ENCODE measurements around the gene ERICH6B. TPM values are rescaled to one million over a fixed set of nuclear protein-coding genes. Genes with fewer than 3 reads are reported as not detected.

Gene ERICH6B
- total RNA-seq, 1 experiment from 2014 or later = not detected

DNA sequence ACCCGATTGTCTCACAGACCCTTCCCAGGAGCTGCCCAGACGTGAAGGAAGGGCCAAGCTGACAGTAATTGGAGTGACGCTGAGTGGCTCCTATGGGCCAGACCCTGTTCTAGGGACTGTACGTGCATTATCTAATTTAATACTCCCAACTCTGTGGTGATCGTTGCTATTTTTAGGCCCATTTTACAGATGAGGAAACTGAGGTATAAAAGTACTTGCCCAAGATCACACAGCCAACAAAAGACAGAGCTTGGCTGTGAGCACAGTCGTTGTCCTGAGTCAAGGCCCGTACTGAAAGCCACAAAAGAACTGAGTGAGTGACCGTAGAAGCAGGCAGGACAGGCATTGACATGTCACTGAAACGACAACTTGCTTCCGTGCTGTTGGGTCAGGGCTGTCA is 74.7 kb downstream of the ERICH6B start:
- Histone ChIP-seq H3K27ac (no peak overlapping the region), H3K9me3 (replicated peaks) (no peaks in the 10 kb centered on the region), H3K4me3 (no peak overlapping the region), H3K4me1 (peaks cover 2% of the 10 kb centered on the region; the same call in 1 of the 2 replicates), H3K36me3 (no peaks in the 10 kb centered on the region), H3K27me3 (no peaks in the 10 kb centered on the region)
- DNase-seq = no peak

DNA sequence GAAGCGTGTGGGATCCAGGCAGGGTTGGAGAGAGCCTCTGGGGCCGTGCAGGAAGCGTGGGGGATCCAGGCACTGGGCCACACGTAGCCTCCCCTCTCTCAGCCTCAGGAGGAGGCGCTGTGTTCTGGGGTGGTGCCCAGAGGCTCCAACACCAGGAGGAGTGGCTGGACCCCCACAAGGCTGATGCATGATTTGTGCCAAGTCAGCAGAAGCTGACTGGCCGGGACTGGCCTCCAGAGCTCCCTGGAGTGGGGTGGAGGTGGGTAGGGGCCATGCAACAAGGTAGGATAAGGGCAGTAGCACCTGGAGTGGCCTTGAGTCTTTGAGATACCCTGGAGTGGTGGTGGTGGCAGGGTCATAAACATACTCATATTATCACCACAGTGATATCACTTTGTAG is 75.3 kb downstream of the ERICH6B start:
- no peaks in the 10 kb centered on the region for H3K9me3 ChIP-seq (replicated peaks)
- no peaks in the 10 kb centered on the region for H3K27me3 ChIP-seq
- H3K27ac ChIP-seq = no peak overlapping the region
- no peaks in the 10 kb centered on the region; the same call in 1 of the 2 replicates for H3K36me3 ChIP-seq
- no peak overlapping the region for H3K4me3 ChIP-seq
- DNase-seq = no peak
- peaks cover 2% of the 10 kb centered on the region; the same call in 1 of the 2 replicates for H3K4me1 ChIP-seq

DNA sequence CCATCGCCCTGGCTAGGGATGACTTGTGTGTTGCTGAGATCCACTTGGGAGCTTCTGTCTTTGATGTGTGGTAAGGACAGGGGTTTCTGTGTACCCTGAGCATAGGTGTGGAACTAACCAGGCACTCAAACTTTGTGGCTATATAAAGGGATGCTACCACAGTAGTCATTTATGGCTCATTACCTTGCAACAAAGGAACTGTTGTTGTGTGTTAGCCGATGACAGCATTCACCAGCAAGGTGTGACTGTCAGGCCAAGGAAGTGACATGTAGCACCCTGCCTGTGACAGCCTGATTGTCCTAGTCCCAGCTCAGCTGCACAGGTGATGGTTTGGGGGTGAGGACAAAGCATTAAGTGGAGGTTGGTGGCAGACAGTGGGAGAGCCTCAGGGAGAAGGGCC is 77.2 kb downstream of the ERICH6B start:
- no peaks in the 10 kb centered on the region; the same call in none of the 2 replicates for H3K36me3 ChIP-seq
- no peak overlapping the region for H3K27ac ChIP-seq
- no peaks in the 10 kb centered on the region for H3K9me3 ChIP-seq (replicated peaks)
- peaks cover 2% of the 10 kb centered on the region; the same call in 1 of the 2 replicates for H3K4me1 ChIP-seq
- H3K4me3 ChIP-seq = no peak overlapping the region
- no peak for DNase-seq
- H3K27me3 ChIP-seq = no peaks in the 10 kb centered on the region

DNA sequence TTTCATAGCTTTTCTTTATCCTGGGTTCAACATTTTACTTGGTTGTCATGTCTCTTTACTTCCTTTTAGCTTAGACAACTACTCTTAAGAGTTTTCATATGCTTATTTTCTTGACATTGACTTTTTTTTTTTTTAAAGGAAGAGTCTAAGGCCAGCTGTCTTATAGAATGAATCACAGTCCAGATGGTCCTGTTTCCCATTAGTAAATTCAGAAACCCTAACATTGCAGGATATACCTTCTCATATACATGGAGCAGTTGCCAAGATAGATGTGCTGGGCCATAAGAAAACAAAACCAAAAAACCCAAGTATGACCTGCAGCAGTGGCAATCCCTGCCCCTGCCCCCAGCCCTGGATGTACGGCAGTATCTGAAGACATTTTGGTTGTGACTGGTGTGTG is 78.0 kb downstream of the ERICH6B start:
- H3K9me3 ChIP-seq (replicated peaks) = no peaks in the 10 kb centered on the region
- no peaks in the 10 kb centered on the region; the same call in none of the 2 replicates for H3K36me3 ChIP-seq
- no peak for DNase-seq
- H3K4me3 ChIP-seq = no peak overlapping the region
- H3K4me1 ChIP-seq = peaks cover 2% of the 10 kb centered on the region; the same call in 1 of the 2 replicates
- no peak overlapping the region for H3K27ac ChIP-seq
- no peaks in the 10 kb centered on the region for H3K27me3 ChIP-seq

DNA sequence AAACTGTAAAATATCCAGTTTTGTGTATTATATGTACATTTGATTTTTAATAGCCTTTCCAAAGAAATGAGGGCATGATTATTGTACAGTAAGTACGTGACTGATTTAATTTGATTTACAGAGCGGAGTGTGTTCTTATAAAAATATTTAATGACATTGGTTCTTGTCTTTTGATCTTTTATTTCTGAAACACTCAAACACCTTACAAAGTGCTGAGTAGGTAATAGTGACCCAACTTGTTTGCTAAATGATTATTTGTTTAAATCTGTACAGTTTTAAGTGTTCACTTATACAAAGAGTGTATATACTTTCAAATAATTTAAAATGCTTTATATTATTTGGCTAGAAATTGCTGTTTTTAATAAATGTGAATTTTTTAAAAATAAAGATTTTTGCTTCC is 79.3 kb downstream of the ERICH6B start:
- no peak for DNase-seq
- Histone ChIP-seq H3K9me3 (replicated peaks) (no peaks in the 10 kb centered on the region), H3K4me1 (no peaks in the 10 kb centered on the region), H3K27ac (no peak overlapping the region), H3K4me3 (no peak overlapping the region), H3K27me3 (no peaks in the 10 kb centered on the region), H3K36me3 (no peaks in the 10 kb centered on the region; the same call in none of the 2 replicates)

DNA sequence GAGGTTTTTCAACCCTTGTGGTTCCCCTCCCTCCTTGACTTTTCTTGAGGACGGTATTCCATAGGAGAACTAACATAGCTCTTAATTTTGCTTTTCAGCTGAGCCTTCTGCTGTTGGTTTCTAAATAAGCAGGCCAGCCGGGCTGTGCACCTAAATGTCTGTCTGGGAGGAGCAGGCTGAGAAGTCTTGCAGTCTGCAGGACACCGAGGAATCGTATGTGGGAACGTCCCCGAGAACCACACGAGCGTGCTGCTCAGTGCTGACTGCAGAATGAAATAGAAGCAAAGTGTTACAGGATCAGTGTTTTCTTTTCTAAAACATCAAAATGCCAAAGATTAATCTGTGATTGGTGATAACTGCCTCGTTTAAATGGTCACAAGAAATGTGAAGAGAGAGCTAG is 80.9 kb downstream of the ERICH6B start:
- no peak for DNase-seq
- Histone ChIP-seq H3K27me3 (no peaks in the 10 kb centered on the region), H3K9me3 (replicated peaks) (no peaks in the 10 kb centered on the region), H3K36me3 (peaks cover 14% of the 10 kb centered on the region), H3K27ac (no peak overlapping the region), H3K4me3 (no peak overlapping the region), H3K4me1 (no peaks in the 10 kb centered on the region)

DNA sequence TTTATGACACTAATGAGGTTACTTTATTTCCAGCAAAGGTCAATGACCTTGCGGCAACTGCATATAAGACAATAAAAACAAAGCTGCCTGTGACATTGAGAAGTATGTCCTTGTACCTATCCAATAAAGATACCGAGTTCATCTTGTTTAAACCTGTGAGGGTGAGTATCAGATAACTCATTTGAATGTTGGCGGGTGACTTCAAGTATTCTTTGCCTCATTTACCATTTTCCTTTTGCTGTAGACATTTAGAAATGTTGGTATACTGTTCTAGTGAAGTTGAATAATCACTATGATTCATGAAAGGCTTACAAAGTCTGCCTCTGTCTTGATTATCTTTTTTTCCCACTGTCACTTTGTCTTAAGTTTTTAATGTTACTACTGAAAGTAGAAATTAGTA is 85.8 kb downstream of the ERICH6B start:
- no peaks in the 10 kb centered on the region for H3K9me3 ChIP-seq (replicated peaks)
- DNase-seq = no peak
- peaks cover 31% of the 10 kb centered on the region for H3K36me3 ChIP-seq
- no peak overlapping the region for H3K27ac ChIP-seq
- H3K4me1 ChIP-seq = no peaks in the 10 kb centered on the region
- H3K4me3 ChIP-seq = no peak overlapping the region
- H3K27me3 ChIP-seq = no peaks in the 10 kb centered on the region

DNA sequence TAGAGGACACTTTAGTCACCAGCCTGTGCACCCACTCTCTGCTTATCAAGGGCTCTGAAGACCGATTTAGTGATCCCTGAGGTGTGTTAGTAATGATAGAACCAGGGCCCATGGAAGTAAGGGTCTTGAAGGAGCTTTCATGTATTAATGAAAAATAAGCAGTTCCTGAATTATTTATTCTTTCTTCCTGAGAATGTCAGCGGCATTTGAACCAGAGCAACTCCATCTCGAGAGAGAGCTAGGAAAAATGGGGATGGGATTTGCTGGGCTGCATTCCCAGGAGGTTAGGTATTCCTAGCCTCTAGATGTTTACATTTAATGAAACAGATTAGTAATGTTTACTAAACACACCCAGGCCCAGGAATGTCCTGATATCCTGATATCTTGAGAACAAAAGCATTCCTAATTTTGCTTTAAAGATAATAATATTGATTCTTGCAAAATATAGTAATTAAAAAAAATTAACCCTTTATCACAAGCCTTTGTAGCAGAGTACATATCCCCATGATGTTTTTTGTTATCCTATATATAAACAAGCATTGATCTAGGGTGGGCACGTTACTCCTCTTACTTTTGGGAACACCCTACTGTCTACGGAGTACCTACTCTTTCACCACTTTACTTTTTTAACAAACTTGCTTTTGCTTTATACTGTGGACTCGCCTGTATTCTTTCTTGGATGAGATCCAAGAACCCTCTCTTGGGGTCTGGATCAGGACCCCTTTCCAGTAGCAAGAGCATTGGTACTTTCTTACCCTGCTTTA is 87.7 kb downstream of the ERICH6B start:
- Histone ChIP-seq H3K36me3 (peaks cover 31% of the 10 kb centered on the region), H3K27me3 (no peaks in the 10 kb centered on the region), H3K4me3 (no peak overlapping the region), H3K4me1 (no peaks in the 10 kb centered on the region), H3K9me3 (replicated peaks) (no peaks in the 10 kb centered on the region), H3K27ac (no peak overlapping the region)
- no peak for DNase-seq

DNA sequence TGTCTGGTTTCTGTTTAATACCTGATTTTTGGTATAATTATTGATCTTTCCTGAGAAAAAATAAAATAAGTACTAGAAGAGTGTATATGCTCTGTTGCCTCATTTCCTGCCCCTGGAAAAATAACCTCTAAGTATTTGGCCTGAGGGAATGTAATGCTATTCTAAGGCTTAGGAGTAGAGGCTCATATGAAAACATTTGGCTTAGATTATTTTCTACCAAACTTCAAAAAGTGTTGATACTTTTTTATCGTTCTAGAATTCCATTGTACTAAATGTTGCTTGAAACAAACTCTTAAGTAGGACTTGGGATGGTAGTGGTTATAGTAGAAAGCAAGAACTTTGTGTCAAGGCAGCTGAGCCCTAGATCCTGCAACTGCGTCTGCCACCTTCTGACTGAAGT is 93.0 kb downstream of the ERICH6B start:
- Histone ChIP-seq H3K27ac (no peak overlapping the region), H3K4me1 (no peaks in the 10 kb centered on the region), H3K4me3 (no peak overlapping the region), H3K9me3 (replicated peaks) (no peaks in the 10 kb centered on the region), H3K27me3 (no peaks in the 10 kb centered on the region), H3K36me3 (peaks cover 36% of the 10 kb centered on the region)
- no peak for DNase-seq

DNA sequence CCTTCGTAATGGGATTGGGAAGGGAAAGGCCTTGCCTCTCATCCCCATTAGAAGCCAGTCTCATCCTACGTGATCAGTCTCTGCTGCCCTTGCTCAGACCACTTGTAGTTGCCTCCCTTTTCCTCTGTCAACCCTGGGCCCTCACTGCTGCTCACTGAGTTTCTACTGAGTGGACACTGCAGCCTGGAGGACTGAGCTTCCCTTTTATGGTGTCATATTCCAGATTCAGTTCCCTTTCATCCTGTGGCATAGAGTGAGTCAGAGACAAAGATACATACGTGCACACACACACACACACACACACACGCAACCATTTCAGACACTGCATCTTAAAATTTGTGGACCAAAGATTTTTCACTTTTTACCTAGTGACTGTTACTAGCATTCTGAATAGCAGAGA is 94.2 kb downstream of the ERICH6B start:
- no peak for DNase-seq
- no peaks in the 10 kb centered on the region for H3K4me1 ChIP-seq
- H3K4me3 ChIP-seq = no peak overlapping the region
- H3K36me3 ChIP-seq = peaks cover 42% of the 10 kb centered on the region
- H3K27ac ChIP-seq = no peak overlapping the region
- no peaks in the 10 kb centered on the region for H3K27me3 ChIP-seq
- no peaks in the 10 kb centered on the region for H3K9me3 ChIP-seq (replicated peaks)

DNA sequence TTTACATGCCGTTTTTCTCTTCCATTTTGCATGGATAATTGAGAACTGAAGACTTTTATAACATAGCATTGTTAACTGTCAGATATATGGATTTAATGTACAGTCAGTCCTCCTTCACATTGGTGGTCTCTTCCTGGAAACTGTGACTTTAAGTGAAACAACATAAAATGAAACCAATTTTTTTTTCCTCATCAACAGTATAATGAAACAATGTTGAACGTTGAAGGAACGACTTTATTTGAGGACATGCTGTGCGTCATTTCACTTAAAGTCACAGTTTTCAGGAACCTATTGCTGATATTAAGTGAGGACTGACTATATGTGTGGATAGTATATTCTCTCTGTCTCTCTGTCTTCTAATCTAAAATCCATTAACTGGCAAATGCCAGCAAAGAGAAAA is 96.0 kb downstream of the ERICH6B start:
- no peaks in the 10 kb centered on the region for H3K27me3 ChIP-seq
- H3K4me3 ChIP-seq = no peak overlapping the region
- H3K36me3 ChIP-seq = peaks cover 49% of the 10 kb centered on the region
- no peak for DNase-seq
- no peak overlapping the region for H3K27ac ChIP-seq
- no peaks in the 10 kb centered on the region for H3K9me3 ChIP-seq (replicated peaks)
- H3K4me1 ChIP-seq = no peaks in the 10 kb centered on the region

DNA sequence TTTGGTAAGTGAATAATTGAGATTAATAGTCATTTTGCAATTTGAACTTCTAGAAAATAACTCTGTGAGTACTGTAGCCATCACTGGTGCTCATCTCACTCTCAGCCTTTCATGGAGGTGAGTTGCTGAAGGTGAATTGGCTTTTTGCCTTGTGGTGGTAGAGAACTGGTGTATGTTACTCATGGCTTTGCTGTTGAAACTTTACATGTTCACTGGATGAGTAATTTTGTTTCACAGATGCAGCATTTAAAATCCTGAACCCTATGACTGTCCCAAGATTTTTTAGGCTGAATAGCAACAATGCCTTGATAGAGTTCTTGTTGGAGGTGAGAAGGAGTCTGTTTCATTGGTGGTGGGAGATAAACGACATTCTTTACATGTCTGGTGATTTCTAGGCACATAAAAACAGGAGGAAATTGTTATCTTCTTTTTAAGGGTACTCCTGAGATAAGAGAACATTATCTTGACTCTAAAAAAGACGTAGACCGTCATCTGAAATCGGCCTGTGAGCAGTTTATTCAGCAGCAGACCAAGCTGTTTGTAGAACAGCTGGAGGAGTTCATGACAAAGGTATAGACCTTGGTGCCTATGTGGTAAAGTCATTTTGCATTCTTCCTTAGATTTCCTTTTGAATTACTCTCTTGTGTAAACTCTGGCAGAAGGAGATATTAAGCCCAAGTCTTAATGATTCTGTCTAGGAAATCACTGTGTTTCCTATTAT is 96.9 kb downstream of the ERICH6B start:
- no peak for DNase-seq
- H3K9me3 ChIP-seq (replicated peaks) = no peaks in the 10 kb centered on the region
- H3K27ac ChIP-seq = no peak overlapping the region
- H3K27me3 ChIP-seq = no peaks in the 10 kb centered on the region
- peaks cover 53% of the 10 kb centered on the region for H3K36me3 ChIP-seq
- H3K4me1 ChIP-seq = no peaks in the 10 kb centered on the region
- H3K4me3 ChIP-seq = no peak overlapping the region

DNA sequence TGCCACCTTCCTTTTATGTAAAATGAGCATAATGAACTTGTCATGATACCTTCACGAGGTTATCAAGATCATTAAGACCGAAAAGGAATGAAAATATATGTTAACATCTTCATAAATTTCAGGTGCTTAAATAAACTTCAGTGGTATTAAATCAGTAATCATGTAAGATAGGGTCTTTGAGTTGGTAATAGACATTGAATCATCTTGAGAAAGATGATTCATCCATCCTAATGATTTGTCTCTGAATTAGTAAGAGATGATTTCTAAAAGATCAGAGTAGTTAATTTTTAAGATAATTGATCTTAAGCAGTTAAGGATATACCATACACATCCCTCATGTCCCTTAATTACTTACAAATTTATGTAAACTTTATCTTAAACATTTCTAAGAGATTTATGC is 98.8 kb downstream of the ERICH6B start:
- Histone ChIP-seq H3K4me1 (no peaks in the 10 kb centered on the region), H3K27me3 (no peaks in the 10 kb centered on the region), H3K4me3 (no peak overlapping the region), H3K9me3 (replicated peaks) (no peaks in the 10 kb centered on the region), H3K27ac (no peak overlapping the region), H3K36me3 (peaks cover 57% of the 10 kb centered on the region)
- no peak for DNase-seq

DNA sequence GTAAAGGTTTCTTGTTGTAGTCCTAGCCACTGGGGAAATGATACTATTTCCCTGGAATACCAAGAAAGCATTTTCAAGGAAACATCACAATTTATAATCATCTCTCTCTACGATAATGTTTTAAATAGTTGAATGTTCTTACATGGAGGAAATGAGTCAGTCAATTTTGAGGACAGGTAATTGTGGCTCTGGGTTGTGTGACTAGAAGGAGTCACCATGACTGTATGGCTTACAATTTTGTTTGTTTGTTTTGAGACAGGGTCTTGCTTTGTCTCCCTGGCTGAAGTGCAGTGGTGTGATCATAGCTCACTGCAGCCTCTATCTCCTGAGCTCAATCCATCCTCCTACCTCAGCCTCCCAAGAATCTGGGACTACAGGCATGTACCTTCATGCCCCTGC is 103.4 kb downstream of the ERICH6B start:
- Histone ChIP-seq H3K27ac (no peak overlapping the region), H3K4me3 (no peak overlapping the region), H3K4me1 (no peaks in the 10 kb centered on the region), H3K27me3 (no peaks in the 10 kb centered on the region), H3K9me3 (replicated peaks) (no peaks in the 10 kb centered on the region), H3K36me3 (peaks cover 38% of the 10 kb centered on the region)
- no peak for DNase-seq

DNA sequence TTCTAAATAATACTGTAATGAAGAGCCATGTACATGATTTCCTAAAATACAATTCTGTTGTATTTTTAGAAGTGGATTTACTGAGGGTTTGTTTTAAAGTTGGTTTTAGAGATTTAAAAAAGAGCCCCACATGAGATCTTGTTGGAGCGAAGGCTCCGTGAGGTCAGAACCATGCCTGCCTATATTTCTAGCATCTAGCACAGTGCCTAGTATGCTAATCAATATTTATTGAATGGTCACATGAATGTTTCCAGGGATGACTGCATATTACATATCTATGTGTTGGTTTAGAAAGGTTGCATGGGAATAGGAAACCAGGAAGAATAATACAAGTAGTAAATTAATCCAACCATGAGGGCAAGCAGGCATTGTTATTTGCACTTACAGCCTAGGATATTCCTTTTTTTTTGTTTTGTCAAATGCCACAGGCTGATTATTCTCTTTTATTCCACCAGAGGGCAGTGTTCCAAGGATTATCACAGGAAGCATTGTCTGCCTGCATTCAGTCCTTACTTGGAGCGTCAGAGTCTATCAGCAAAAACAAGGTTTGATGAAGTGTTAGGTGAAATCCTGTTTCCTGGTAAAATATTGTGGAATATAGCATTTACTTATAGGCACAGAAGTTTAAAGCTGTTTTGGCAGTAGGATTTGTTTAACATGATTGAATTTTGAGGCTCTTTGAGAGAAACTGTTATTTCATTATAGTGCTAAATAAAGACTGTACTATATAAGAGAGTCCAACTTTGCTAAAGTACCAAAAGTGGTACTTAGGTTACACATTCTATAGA is 104.0 kb downstream of the ERICH6B start:
- Histone ChIP-seq H3K4me3 (no peak overlapping the region), H3K4me1 (no peaks in the 10 kb centered on the region), H3K27me3 (no peaks in the 10 kb centered on the region), H3K27ac (no peak overlapping the region), H3K9me3 (replicated peaks) (no peaks in the 10 kb centered on the region), H3K36me3 (peaks cover 33% of the 10 kb centered on the region)
- peak; percentile 30 to 80 for DNase-seq

All from SJCRH30 (cell line).